HG03521 (cell line): ENCODE results near the gene PDE3A.
"Not testable (repeated sequence)": the region's sequence is repeated elsewhere in the genome, so short reads cannot be mapped to it uniquely, and the experiment has no call there.

Experiments used
- ATAC-seq: cut with Tn5 transposase; IDR thresholded peaks from one replicate; pipeline ENCODE4 v1.9.1; 2021; ENCODE audit warnings: mild to moderate bottlenecking, moderate library complexity; ENCODE audit not compliant: unreplicated experiment

PDE3A gene

DNA sequence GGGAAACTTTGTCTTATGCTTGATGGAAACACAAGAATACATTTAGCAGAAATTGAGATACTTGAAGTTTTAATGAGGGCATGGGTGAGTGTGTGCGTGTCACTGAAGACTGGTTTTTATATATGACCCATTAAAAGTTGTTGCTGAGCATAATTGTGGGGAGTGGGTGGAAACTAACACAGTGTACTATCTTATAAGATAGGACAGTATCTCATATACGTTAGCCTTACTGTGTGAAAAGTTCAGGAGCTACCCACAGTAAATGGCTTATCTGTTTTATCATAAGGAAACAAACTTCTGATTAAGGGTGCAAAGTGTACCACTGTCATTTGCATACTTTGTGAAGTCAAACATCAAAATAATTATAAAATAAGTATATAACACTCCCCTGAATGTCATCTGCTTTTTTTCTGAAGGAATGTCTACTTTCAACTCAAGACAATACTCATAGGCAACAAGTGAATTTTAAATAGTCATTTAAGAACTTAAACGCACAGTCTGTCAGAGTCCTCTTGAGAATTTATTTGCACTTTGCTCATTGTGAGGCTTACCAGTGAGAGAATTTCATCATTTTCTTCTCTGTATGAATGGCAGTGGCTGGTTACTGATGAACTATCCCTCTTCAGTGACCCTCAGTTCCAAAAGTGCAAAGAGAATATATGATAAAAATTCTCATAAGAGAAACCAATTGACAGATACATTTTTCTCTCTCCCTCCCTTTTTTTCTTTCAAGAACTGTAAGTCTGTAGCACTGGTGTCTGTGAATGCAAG lies 4.2 kb downstream of the PDE3A start:
- ATAC-seq: no peak

DNA sequence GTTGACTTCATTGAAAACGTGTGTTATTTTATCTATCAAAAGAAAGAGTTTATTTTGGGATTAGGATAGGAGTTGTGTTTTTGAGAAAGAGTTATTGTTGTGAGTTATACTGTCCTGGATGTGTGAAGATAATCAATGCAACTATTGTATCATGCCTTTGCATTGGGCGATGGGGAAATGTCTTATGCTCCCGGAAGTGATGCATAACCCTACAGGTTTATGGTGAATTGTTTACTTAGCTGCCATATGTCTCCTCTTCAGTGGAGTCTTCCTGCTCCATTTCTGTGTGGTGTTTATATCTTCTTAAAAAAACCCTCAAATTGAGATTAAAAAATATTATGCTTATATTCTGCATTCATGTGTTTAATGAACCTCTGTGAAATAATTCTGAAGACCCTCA lies 6.5 kb downstream of the PDE3A start:
- no peak for ATAC-seq

- no peak for ATAC-seq
Measured at GRCh38 chr12:20375560-20375959, 7.2 kb downstream of the PDE3A start.

DNA sequence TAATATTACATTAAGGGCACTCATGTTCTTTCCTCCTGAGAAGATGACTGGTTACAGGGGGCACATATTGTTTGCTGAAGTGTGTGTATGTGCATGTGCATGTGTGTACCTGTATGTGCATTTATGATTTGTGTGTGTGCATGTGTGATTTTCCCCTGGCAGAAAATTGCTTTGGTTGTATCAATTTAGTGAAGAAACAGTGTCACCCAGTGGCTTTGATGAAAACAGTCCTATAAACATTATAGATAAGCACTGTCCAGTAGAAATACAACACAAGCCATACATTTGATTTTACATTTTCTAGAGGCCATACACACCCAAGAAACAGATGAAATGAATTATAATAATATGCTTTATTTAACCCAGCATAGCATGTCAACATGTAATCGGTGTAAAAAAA lies 8.6 kb downstream of the PDE3A start:
- ATAC-seq: no peak

GRCh38 chr12:20377750-20378149 lies 9.4 kb downstream of the PDE3A start:
- no peak for ATAC-seq

DNA sequence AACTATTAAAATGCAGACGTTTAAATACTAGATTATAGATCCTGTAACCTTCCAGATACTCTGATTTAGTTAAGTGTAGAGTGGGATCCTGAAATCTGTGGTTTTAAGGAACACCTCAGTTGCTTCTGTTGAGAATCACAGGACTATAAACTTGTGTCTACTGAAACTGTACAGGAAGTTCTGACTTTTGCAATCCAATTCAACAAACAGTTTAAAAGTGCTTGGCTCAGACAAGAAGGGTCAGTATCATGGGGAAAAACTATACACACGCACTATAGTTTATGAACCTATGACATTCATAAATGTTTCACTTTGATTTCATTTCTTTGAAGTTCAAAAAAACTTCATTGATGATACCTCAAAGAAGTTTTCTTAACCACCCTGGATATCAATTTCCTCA lies 13.8 kb downstream of the PDE3A start:
- no peak for ATAC-seq

GRCh38 chr12:20383612-20384011 lies 15.3 kb downstream of the PDE3A start:
- ATAC-seq: no peak

DNA sequence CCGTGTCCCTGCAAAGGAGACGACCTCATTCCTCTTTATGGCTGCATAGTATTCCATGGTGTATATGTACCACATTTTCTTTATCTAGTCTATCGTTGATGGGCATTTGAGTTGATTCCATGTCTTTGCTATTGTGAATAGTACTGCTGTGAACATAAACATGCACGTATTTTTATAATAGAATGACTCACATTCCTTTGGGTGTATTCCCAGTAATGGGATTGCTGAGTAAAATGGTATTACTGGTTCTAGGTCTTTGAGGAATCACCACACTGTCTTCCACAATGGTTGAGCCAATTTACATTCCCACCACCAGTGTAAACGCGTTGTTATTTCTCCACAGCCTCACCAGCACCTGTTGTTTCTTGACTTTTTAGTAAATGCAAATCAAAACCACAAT lies 16.5 kb downstream of the PDE3A start:
- ATAC-seq: not testable (repeated sequence)

DNA sequence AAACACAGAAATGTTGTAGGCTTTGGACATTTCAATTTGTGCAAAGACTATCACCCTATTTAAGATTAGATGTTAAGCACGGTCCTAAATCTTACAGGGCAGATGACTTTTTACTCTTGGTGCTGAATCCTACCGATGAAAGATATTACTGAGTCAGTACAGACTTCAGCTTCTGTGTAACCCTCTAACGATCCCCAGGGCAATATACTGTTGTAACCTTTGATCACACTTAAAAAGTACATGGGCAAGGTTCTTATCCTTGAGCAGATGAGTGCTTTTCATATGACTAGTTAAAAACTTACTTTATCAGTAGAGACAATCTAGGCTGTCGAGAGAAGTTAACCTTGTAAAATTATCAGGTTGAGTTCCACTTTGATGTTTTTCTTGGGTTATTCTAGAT lies 22.5 kb downstream of the PDE3A start:
- no peak for ATAC-seq

DNA sequence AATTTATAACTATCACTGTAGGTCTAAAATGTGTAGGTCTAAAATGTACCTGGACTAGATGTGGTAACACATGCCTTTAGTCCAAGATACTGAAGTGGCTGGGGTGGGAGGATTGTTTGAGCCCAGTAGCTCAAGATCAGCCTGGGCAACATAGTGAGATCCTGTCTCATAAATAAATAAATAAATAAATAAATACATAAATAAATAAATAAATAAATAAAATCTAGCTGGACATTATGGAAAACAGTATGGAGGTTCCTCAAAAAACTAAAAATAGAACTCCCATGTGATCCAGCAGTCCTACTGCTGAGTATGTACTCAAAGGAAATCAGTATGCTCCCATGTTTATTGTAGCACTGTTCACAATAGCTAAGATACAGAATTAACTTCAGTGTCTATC lies 24.0 kb downstream of the PDE3A start:
- ATAC-seq: no peak

- no peak for ATAC-seq
Measured at GRCh38 chr12:20393707-20394106, 25.4 kb downstream of the PDE3A start.

- ATAC-seq: no peak
Measured at GRCh38 chr12:20395791-20396550, 27.6 kb downstream of the PDE3A start.

DNA sequence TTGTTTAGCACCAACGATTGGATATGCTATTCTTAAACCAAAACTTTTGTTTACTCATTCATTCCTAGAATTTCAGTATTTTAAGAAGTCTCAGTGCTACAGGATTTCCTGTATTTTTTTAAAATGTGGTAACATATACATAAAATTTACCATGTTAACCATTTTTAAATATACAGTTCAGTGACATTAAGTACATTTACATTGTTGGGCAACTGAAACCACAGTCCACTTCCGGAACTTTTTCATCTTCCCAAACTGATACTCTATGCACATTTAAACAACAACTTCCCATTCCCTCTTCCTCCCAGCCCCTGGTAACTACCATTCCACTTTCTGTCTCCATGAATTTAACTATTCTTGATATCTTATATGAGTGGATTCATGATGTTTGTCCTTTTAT lies 30.3 kb downstream of the PDE3A start:
- no peak for ATAC-seq

DNA sequence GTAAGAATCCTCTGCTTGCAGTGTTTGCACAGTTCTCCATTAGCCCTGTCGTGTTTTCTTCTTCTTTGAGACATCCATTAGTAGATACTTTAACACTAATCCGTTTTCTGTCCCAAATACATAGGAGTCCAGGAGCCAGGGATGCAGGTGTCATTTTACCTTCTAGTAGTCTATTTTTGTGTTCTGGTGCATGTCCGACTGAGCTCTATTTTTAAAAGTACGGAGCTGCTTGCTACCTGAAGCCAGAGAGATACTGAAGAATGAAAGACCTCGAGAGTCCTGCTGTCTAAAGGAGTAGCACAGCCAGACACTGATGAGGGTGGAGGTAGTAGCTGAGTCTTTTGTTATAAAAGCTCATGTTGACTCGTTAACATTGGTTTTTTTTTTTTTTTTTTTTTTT lies 31.7 kb downstream of the PDE3A start:
- no peak for ATAC-seq

GRCh38 chr12:20403230-20403629 lies 34.9 kb downstream of the PDE3A start:
- ATAC-seq: no peak

DNA sequence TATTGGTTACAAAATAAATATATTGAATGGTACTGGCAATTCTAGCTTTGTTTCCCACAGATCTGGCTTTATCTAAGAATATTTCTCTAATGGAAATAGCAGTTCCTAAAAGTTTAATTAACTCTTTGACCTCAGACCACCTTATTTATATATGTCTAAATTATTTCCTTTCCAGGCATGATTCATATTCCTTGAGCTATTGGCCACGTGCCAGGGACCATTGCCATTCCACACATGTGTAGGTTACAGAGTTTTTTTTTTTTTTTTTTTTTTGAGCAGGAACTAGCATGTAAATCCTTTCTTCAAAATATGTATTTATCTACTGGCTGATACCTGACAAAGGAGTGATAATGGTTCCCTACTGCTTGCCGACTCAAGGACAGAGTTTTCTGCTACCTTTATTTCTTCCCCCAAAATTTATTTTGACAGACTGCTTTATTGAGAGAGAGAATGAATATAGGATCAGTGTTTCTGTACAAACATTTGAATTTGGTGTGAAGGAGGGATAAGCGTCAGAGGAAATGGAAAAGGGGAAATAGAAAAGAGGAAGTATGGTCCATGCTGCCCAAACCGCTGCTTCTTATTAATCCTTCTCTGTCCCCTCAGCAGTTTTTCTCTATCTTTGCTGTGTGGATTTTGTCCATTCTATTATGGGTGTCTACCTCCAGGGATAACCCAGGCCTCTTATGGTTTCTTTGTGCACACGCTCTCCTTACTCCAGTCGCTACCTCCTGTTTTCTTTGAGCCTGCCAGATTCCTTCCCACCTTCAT lies 36.4 kb downstream of the PDE3A start:
- no peak for ATAC-seq

DNA sequence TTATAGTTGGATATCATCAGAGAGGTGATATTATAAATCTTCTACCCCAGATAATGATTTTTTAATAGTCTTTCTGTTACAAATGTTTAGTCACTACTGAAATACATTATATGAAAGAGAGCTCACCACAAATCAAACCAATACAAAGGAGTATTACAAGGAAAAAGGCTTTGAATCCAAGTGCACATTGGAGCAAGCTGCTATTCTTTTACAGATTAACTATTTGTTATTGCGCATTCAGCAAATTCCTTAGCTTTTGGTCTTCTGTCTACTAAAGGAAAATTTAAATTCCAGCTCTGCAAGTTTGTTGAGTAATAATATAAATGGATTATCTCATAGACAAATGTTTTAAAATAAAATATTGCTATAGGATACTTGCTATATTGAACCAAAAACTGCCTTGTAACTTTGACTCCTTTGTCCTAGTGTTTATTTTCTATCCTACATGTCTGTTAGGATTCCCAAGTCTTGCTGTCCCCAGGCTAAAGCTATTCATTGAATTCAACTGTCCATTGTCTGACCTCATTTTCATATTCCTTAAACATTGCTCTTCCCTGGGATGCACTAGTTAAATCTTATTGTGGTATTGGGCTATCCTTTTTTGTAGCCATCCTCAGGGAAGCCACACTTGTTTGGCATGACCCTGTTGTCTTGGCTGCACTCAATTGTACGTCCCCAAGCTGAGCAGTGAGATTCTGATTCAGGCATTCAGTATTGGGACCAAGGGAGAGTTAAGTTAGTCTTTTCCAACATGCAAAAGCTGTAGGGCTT lies 41.5 kb downstream of the PDE3A start:
- ATAC-seq: no peak

GRCh38 chr12:20410734-20411133 lies 42.4 kb downstream of the PDE3A start:
- ATAC-seq: no peak

DNA sequence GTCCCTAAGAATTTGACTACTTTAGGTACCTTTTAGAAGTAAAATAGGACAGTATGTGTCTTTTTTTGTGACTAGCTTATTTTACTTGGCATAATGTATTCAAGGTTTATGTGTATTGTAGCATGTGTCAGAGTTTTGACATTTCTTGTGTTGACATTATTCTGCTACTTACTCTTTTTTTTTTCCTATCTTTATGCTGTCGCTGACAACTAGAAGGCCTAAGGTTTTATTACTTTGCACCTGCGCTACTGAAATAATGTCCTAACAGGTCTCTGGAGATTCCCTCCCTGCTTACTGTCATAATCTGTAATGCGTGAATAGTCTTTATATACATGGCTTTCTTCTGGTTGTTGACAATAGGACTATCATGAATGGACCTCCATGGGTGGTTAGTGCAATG lies 43.0 kb downstream of the PDE3A start:
- ATAC-seq: no peak

DNA sequence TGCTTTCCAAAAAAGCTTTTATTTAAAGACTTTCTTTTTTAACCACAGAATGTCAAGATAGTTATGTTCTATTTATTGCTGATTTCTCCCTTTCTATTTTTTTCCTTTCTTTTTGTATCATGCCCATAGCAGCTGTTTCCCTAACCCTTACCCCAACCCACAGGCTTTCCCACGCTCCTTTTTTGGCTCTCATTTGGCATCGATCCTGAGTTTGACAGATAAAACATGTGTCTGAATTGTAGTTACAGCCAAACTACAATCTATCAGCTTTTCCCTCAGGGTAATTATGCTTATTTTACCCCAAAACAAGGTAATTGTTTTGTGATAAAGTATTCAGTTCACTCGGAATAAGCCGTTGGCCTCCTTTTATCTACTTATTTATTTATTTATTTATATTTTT lies 46.7 kb downstream of the PDE3A start:
- no peak for ATAC-seq

- no peak for ATAC-seq
Measured at GRCh38 chr12:20415641-20416040, 47.3 kb downstream of the PDE3A start.
